ENCODE results near the gene UBE2I.

GRCh38 chr16:1322407-1322806, 13.0 kb downstream of the UBE2I start:
- TF ChIP-seq CTCF (IDR thresholded peaks at IDR 0.05), result no peak
- TF ChIP-seq POLR2A (IDR thresholded peaks at IDR 0.05), result no peak
